HG03565 (cell line): ENCODE results near the gene CEBPG.

Source experiments
- ATAC-seq: cut with Tn5 transposase; IDR thresholded peaks from one replicate; pipeline ENCODE4 v1.9.1; 2021; ENCODE audit warnings: mild to moderate bottlenecking, moderate library complexity; ENCODE audit not compliant: unreplicated experiment

Gene CEBPG

DNA sequence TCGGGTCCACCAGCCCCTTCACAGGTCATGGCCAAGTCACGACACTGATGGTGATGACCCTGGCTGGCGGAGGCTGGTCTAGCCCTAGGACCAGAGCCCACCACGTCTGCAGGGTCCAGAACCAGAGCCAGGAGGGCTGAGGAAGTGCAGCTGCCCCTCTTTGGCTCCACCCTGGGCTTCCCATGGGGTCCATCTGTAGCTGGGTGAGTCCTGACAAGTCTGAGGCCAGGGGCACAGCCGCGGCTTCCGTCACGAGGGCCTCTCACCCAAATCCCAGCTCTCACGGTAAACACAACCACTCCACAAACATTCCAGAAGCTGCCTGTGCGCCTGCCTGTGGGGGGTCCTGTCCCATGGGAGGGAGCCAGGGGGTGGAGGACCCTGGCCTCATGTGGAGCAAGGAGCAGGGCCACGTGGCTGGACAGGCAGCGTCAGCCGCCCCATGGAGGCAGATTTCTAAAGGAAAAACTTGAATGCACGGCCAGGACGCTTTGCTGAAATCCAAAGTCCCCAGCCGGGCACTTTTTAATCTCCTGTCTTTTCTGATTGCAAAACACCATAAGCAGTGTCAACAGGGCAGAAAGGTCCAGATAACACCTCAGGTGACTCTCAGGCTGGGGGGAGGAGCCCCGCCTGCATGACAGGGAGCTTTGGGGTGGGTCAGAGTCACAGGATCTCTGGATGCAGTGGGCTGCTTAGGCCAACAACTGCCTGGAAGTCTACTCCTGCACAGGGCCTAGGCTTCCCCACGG, 29.9 kb downstream of the CEBPG start:
- no peak for ATAC-seq

DNA sequence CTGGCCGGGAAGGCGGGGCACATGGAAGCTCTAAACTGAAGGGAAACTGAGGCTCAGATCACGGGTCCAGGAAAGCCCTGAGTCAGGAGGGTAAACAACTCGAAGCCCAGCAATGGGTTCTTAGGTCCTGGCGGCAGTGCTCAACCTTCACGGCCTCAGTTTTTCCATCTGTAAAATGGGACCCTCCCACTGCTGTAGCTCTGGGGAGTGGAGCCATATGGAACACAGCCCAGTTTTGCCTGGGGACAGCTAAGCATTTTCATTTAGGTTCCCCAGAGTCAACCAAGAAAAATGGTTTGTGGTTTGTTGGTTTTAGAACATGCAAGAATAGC, 30.4 kb downstream of the CEBPG start:
- ATAC-seq, result no peak

DNA sequence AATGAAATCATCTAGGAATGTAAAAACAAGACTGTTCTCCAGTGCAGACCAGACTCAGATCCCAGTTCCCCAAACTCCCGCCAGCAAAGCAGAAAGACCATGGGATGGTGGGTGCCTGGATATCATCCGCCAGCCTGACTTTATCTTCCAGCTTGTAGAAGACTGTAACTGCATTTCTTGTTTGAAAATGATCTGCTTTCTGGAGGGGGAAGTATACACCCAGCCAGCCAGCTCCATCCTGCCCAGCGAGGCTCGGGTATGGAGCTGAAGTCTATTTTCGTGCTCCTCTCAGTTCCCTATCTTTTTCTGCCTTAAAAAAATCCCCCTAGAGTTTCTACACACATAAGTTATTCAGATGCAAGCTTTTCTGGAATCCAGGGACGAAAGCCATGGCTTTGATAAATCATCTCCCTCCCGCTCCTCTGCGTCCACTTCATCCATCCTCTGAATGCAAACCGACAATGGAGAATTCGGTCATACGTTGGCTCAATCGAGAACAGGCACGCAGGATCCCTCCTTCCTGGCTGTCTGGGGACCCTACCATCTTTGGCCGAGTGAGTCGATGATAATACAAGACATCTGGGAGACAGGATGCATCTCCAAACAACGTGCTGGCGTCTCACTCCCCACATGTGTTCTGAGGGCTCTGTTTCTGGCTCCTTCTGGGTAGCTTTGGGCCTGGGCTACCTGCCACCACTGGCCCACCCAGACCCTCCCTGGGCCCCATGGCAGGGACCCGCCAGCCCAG, 31.2 kb downstream of the CEBPG start:
- no peak for ATAC-seq

DNA sequence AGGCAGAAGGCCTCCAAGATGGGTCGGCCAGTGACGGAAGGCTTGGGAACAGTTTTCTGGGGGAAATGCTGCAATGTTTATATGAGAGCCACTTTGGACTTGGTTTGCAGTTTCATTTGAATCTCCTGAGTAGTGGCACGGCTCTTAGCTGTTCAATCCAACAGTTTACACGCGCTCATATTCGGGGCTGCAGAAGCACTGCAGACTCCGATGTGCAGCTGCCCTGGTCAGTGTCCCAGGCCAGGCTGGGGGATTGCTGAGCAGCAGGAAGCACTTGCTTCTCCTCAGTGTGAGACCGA, 31.7 kb downstream of the CEBPG start:
- ATAC-seq, result no peak

DNA sequence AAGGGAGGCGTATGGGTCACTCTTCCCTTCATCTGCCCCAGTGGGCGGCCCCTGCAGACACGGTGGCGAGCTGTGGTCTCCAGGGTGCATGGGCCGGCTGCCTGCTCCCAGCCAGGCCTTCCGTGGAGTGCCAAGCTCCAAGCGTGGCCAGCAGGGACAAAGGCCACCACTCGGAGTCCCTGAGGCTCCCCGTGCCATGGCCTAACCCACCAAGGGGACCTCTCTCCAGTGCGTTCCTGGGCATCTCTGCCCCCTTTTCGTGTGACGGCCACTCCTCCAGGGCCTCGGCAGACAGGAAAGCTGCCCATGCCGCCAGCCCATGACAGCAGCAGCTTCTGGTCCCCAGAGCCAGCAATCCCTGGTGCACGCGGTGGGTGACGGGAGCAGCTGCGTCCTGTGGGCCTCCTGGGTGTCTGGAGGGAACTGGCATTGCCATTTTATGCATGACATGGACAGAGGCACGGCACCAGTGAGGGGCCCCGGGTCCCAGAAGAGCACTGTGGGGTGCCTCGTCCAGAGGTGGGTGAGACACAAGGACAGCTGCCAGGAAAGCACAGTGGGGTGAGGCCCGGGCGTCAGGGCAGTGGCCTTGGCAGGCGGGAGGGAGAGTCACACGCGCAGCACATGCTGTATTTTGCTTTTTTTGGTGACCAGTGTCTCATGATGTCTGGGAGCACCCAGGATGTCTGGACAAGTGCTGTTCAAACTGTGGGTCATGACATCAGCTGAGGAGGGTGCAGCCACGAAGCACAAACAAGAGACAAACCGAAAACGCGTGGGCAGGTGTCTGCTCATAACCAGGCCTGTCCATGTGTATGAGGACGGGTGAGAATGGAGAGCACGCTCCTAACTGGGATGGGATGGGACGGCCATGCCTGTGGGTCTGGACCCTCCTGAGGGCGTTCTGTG, 32.3 kb downstream of the CEBPG start:
- no peak for ATAC-seq

DNA sequence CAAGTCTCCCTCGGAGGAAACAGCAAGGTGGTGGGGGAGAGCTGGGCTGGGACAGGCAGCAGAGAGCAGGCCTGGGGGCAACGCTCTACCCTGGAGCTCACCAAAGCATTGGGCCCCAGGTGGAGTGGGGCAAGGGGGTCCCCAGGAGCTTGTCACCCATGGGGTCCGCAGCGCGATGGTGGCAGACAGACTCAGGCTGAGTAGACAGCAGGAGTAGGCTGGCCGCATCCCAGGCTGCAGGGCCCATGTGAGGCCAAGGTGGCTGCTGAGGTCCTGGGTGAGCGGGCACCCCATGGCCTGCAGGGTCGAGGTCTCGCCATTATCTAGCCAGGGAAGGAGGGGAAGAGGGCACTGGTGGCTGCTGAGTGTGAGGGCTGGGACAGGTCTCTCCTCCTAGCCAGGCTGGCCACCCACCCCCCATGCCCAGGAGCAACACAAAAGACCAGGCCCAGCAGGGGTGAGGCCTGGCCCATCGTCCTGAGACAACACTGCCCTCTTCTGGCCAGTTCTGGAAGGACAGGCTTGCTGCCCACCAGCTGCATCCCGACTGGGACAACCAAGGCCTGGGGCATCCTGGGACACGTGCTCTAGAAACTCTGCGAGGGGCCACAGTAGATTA, 33.1 kb downstream of the CEBPG start:
- ATAC-seq, result peak; percentile 38

DNA sequence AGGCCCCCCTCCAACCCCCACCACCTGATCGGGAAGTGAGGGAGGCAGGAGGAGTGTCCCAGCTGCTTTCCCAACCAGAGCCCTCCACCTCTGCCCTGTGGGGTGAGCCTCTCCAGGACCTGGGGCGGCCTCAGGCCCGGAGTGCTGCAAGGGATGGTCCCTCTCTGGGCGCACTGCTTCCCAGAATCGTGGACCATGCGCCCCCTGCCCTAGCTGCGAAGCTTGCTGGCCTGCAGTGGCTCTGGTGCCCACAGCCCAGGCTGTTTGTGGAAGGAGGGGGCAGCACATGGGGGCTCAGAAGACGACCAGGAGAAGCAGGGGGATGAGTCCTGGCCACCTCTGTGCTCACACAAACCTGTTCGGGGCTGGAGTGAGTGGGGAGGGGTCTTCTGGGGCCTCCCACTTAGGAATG, 33.6 kb downstream of the CEBPG start:
- ATAC-seq, result no peak

DNA sequence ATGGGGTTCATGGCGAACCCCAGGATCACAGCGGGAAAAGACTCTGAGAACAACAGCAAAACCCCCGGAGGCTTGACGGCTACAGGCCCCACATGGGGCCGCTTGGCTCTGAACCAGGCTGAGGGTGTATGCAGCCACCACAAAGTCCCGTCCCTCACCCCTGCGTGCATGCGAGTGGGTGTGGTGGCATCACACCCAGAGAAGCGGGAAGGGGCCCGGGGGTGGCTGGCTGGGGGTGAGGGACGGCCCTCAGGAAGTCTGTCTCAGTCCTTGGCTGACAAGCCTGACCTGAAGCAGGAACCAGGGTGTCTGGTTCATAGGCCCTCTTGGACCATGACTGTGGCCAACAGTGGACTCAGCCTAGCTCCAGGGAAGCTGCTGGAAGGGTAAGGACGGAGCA, 34.2 kb downstream of the CEBPG start:
- ATAC-seq, result no peak

DNA sequence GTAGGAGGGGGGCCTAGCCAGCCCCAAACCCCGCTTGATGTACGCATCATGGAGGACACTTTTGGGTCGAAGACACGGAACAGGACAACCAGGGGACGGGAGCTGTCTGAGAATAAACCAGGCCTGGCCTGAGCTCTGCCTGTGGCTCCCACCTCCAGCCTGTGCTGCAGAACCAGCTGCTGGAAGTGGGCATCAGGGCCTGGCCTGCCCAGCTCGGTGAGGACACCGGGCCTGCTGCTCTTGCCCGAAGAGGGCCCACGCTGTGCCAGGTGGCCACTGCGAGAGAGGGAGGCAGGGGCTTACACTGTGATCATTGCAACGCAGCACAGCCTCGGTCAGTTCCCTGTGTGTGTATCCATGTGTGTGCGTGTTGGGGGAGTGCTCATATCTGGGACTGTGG, 34.6 kb downstream of the CEBPG start:
- no peak for ATAC-seq

DNA sequence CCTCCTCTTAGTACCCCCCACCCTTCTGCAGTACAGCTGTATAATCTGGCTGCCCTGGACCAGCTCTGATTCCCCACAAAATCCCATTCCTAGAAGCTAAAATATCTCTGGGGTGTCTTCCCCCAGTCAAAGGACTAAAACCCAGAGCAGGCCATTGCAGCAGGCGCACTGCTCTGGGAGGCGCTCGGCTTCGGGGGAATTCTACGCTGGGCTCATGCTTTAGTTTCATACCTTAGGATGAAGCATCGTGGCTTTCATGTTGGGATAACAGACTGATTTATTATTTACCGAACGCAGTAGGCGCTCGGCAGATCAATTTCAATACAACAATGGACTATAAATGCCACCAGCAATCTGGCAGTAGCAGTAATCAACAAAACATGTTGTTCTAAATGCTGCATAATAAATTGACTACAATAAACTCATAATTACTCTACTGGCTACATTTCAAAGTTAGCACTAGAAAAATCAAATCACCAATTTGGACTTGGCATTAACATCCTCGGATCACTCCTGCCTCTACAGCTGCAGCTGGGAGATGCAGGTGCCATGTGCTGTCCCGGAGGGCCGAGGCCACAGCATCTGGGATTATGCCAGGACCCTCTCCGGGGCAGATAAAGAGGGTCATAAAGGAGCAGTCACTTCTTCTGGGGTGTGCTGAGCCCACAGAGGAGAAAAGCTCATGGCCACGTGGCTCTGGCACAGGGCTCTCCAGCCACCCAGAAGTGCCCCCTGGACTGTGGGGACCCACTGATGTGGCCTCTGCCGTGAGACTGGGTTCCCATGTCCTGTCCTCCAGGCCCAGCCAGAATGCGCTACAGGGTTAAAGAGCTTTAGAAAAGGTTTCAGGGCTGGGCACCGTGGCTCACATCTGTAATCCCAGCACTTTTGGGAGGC, 35.3 kb downstream of the CEBPG start:
- no peak for ATAC-seq

DNA sequence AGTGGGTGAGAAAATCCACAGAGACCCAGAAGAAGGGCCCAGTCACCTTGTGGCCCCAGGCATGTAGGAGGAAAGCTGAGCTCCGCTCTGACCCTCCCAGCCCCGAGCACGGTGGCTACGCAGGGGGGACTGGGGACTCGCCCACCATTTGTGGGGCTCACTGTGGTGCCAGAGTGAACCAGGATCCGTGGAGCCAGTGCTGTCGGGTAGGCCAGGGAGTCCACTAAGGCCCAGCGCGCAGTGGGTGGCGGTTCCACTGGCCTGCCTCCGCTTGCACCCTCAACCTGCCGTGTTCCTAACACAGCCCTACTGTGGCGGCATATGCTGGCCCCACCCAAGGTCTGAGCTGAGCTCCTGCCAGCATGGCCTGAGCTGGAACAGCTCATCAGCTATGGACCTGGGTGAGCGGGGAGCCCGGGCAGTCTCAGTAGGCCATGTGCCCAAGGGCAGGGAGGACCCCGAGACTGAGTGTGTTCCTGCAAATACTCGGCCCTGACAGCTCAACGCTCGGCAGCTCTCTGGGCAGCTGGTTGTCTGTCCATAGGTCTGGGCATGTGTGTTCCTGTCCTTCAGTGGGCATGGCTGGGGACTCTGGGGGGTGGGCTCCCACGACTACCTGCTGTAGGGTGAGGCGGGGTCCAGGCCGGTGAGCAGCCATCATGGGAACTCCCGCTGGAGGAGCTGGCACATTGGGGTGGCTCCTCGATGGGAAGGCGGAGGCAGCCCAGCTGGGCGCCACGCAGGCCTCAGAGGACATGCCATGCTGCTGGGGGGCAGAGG, 36.6 kb downstream of the CEBPG start:
- ATAC-seq, result no peak

DNA sequence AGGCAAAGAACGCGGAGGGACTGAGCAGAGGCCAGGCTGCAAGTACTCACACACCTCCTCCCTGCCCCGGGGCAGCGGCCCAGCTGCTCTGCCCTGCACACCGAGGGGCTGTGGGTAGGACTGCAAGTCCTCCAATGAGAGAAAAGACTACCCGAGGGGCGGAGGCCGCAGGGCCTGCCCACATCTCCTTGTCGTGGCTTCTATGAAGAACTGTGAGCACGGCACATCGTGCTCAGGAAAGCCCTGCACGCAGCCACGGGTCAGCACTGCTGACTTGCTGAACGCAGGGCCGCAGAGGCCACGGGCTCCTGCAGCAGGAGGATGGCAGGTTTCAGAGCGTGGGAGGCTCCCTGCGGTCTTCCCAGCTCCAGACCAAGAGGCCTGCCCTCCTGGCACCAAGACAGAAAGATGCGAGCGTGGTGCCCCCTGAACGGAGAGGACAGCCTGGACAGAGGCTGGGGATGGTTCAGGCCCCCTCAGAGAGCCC, 37.4 kb downstream of the CEBPG start:
- ATAC-seq, result no peak

DNA sequence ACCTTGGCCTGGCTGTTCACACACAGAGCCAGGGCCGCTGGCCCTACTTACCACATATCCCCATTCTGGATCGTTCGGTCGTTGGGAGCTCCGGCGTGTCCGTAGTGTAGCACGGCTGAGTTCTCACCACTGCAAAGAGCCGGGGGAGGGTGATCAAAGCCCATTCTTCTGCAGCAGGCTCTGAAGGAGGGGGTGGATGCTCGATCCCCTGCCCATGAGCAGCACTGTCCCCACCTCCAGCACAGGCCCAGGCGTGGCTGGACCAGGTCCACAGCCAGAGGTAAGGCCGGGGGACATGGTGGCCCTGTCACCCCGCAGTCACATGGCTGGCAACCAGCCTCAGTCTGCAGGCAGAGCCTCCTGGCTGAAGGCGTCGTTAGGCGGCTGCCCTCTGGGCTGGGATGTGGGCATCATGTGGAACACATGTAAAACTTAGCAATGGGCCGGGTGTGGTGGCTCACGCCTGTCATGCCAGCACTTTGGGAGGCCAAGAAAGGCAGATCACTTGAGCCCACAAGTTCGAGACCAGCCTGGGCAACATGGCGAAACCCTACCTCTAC, 38.2 kb downstream of the CEBPG start:
- no peak for ATAC-seq

DNA sequence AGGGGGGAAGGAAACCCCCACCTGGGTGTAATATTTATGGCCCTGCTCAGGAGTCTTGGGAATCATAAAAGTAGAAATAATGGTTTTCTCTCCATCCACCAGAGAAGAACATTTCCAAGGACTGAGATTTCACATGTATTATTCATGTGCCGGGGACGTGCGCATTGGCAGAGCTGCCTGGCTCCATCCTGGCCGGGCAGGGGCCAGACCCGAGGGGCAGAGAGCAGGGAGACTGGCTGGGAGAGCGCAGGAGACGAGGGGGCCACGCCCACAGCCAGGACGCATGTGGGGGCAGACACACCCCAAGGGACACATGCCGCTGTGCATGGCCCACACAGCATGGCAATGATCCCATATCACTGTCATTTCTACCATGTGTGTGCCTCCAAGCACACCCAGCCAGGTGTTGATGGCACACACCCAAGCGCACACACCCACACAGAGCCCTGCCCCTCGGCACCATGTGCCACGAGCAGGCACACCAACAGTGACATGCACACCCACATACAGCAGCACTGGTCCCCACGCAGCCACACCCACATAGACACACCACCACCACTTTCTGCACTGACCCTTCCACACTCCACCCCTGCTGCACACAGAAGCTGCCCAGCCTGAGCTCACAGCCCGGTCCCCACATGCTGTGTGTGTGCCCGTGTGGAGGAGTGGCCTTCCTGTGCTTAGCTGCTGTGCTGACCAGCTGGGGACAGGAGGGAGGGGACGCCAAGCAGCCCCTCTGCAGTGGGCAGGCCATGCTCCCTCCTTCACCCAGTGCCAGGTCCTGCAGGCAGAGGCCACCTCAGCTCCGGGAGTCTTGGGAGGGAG, 39.3 kb downstream of the CEBPG start:
- ATAC-seq, result no peak

DNA sequence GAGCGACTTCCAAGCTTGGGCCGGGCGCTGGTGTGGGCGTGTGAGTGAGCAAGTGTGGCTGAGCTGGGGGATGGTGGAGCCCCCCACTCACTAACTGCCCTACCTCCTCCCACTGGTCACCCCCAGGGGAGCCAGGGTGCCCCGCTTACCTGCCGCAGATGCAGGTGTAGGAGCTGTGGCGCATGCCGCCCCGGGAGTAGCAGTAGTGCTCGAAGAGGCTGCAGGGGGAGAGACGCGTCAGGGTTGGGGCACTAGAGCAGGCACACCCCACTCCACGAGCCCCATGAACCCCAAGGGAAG, 39.9 kb downstream of the CEBPG start:
- ATAC-seq, result no peak

DNA sequence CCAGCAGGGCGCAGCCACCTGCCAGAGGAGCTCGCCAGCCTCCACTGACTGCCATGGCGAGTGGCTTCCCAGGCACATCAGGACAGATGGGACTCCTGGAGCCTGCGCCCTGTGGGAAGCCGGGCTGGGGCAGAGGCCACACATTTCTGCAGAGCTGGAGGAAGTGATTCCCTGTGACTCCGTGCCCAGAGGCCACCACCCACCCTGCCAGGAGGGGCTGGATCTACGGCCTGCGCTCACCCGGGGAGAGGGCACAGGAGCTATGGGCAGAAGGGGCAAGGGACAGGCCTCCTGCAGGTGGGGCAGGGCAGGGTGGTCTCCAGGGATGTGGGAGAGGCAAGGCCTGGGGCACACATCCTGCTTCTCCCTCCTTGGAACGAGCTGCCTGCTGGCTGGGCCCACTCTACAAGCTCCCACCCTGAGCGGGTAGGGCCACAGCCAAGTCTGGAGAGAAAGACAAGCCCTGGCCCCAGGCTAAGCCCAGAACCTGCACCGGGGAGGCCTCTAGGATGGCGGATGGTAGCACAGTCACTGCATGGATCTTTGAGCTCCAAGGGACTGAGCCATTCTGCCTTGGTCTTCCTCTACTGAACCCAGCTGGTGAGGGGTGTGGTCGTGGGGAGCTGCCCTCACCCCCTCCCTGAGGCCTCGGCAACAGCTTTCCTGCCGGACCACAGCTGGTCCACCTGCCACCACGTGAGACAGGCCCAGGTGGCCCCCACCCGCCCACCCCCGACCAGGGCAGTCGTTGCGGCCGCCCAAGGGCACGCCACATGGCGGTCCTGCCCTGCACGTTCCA, 40.6 kb downstream of the CEBPG start:
- ATAC-seq, result no peak

DNA sequence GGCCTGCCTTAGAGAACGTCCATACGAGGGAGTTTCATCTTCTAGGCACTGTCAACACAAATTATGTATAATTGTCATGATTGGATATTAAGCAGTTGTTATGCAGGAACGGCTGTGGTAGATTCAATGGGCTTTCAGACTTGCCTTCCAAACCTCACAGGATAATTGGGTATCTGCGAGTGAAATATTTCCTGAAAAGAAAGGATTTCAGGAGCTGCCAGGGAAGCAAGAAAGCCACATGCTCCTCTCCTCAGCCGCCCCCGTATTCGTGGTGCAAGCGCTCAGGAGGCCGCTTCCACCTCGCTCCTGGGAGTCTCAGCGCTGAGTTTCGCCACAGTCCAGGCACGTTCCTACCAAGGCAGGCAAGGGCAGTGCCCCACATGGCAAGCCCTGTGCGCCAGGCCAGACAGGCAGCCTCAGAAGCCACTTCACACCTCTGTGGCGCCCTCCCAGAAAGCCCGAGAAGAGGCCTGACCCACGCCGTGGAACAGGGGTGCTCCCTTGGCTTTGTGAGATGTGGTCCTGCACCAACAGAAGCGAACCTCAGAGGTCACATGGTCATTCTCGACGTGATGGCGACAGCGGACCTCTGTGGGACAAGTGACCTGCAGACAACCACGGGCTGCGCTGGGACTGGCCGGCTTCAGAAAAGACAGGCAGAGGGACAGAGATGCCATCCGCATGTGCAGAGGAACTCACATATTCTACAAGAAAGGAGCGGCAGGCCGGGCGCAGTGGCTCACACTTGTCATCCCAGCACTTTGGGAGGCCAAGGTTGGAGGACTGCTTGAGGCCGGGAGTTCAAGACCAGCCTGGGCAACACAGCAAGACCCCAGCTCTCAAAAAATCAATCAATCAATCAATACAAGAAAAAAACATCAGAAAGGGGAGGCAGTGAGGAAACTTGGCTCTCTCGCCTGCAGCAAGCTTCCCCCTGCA, 41.4 kb downstream of the CEBPG start:
- ATAC-seq, result no peak
